HG03064 (cell line): ENCODE measurements around the gene UGT1A10.
"Not testable (repeated sequence)": the region's sequence is repeated elsewhere in the genome, so short reads cannot be mapped to it uniquely, and the experiment has no call there.

ENCODE experiments used
- ATAC-seq: cut with Tn5 transposase; IDR thresholded peaks from one replicate; pipeline ENCODE4 v1.9.1; 2021; ENCODE audit warnings: low read depth; ENCODE audit not compliant: unreplicated experiment

Gene UGT1A10

GRCh38 chr2:233636306-233636705 lies at the start of gene UGT1A10:
UGT1A10 (plus strand) TSS chr2:233636448; CDS start chr2:233636523, 75 bp downstream.
- not testable (repeated sequence) for ATAC-seq

GRCh38 chr2:233588400-233588799 lies 47.8 kb upstream of the UGT1A10 start:
- ATAC-seq = no peak

GRCh38 chr2:233592706-233593105 lies 43.5 kb upstream of the UGT1A10 start:
- ATAC-seq = not testable (repeated sequence)

- peak; percentile 59 for ATAC-seq
Measured at GRCh38 chr2:233593201-233593600, 43.0 kb upstream of the UGT1A10 start.

GRCh38 chr2:233597522-233597921 lies 38.7 kb upstream of the UGT1A10 start:
- no peak for ATAC-seq

GRCh38 chr2:233598952-233599351 lies 37.3 kb upstream of the UGT1A10 start:
- ATAC-seq = no peak

GRCh38 chr2:233600386-233600785 lies 35.9 kb upstream of the UGT1A10 start:
- ATAC-seq = no peak

- ATAC-seq = no peak
Measured at GRCh38 chr2:233602076-233602475, 34.2 kb upstream of the UGT1A10 start.

- ATAC-seq = no peak
Measured at GRCh38 chr2:233603520-233603919, 32.7 kb upstream of the UGT1A10 start.

GRCh38 chr2:233604826-233605225 lies 31.4 kb upstream of the UGT1A10 start:
- no peak for ATAC-seq

- no peak for ATAC-seq
Measured at GRCh38 chr2:233605680-233606079, 30.6 kb upstream of the UGT1A10 start.

GRCh38 chr2:233611284-233611683 lies 25.0 kb upstream of the UGT1A10 start:
- ATAC-seq = no peak

- not testable (repeated sequence) for ATAC-seq
Measured at GRCh38 chr2:233617476-233617875, 18.8 kb upstream of the UGT1A10 start, which contains the start of gene UGT1A8. UGT1A8 (plus strand) TSS chr2:233617633; CDS start chr2:233617708, 75 bp downstream.

- no peak for ATAC-seq
Measured at GRCh38 chr2:233620204-233620603, 16.0 kb upstream of the UGT1A10 start.

GRCh38 chr2:233621863-233622262 lies 14.4 kb upstream of the UGT1A10 start:
- ATAC-seq = not testable (repeated sequence)

- ATAC-seq = no peak
Measured at GRCh38 chr2:233627331-233628025, 8.8 kb upstream of the UGT1A10 start.

GRCh38 chr2:233638836-233639235 lies 2.6 kb downstream of the UGT1A10 start:
- no peak for ATAC-seq

GRCh38 chr2:233639860-233640259 lies 3.6 kb downstream of the UGT1A10 start:
- ATAC-seq = no peak

GRCh38 chr2:233643128-233643527 lies 6.9 kb downstream of the UGT1A10 start:
- ATAC-seq = no peak

- not testable (repeated sequence) for ATAC-seq
Measured at GRCh38 chr2:233646033-233646432, 9.8 kb downstream of the UGT1A10 start.

GRCh38 chr2:233650981-233651380 lies 14.7 kb downstream of the UGT1A10 start:
- no peak for ATAC-seq

GRCh38 chr2:233651430-233651829 lies 15.2 kb downstream of the UGT1A10 start:
- no peak for ATAC-seq
